GM19328 (cell line): ENCODE measurements around the gene FBXO15.

ENCODE experiments used
- ATAC-seq: cut with Tn5 transposase; IDR thresholded peaks from one replicate; pipeline ENCODE4 v1.9.1; 2021; ENCODE audit warnings: mild to moderate bottlenecking, moderate library complexity; ENCODE audit not compliant: unreplicated experiment

The FBXO15 gene

DNA sequence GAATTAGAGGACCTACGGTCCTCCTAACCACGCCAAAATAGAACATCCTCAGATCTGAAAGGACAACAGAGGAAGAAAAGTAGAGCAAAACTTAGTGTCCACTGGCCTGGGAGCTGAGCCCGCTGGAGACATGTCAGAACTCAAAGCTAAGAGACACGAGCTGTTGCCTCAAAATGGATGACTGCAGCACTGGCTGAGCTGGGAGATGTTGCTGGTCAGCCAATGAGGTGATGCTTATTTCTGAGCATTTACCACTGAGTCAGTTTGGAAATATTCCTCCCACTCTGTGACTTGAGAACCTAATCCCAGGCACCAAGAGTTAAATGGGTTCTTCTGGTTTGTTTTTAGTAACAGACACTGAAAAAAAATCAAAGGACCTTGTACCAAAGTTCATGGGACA lies 32.6 kb downstream of the FBXO15 start:
- ATAC-seq = no peak

DNA sequence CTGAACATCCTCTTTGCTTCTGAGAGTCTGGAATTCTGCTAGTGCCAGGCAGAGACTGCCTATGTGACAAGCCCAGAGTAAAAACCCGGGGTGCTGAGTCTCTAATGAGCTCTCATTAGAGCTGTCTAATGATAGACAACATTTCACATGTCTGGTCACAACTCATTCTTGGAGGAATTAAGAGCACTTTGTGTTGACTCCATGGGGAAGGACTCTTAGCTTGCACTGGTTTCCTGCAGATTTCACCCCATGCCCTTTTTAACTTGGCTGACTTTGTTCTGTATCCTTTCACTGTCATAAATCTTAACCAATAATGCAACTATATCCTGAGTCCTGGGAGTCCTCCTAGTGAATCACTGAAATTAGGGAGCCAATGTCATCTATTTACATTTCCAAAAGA lies 33.5 kb downstream of the FBXO15 start:
- no peak for ATAC-seq

DNA sequence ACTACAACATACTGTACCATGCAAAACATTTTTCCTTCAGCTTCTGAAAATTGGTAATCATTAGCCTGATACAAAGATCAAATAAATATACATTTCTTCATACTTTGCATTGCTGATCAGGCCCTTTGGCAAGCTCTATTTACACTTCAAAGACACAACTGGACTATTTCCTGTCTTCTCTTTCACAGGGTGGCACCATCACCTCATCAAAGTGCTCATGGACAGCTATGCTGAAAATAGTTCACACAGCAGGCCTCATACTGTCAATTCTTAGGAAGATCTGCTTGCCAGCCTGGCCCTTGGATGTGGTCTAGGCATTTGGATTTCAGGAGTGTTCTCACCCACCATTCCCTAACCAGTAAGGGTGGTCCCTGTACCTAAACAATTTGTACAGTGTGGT lies 33.9 kb downstream of the FBXO15 start:
- ATAC-seq = no peak

DNA sequence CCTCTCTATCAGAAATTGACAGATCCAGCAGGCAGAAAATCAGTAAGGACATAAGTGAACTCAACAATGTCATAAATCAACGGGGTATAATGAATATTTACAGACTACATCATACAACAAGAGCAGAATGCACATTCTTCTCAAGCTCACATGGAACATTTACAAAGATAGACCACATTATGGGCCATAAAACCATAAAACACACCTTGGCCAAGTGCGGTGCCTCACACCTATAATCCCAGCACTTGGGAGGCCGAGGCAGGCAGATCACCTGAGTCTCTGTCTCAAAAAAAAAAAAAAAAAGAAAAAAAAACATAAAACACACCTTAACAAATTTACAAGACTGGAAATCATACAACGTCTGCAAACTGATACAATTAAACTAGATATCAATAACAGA lies 36.7 kb downstream of the FBXO15 start:
- ATAC-seq = no peak

DNA sequence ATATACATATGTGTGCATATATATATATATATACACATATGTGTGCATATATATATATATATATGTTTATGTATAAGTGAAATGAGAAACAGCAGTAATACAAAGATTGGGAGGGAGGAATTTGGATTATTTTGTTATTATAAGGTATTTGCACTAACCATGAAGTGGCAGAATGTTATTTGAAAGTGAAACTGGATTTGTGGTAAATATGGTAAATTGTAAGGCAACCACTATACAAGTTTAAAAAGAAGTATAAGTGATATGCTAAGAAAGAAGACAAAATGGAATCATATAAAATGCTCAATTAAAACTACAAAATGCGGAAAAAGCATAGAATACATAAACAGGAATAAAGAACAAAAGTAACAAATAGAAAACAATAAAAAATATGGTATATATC lies 37.5 kb downstream of the FBXO15 start:
- ATAC-seq = no peak

DNA sequence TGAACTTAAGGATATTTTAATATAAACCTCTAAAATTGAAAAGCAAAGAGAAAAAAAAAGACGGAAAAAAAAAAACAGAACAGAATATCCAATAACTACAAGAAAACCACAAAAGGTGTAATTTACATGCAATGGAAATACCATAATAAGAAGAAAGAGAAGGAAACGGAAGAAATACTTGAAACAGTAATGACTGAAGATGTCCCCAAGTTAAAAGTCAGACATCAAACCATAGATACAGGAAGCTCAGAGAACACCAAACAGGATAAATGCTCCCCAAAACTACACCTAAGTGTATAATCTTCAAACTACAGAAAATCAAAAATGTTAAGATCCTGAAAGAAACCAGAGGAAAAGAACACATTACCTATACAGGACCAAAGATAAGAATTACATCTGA lies 39.2 kb downstream of the FBXO15 start:
- no peak for ATAC-seq

DNA sequence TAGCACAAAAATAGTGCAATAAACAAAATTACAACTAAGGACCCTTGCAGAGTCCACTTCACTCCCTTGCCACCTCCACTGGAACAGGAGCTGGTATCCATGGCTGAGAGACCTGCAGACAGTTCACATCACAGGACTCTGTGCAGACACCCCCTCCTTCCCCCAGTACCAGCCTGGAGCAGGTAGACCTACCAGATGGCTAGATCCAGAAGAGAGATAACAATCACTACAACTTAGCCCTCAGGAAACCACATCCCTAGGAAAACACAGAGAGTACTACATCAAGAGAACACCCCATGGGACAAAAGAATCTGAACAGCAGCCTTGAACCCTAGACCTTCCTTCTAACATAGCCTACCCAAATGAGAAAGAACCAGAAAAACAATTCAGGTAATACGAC lies 49.8 kb downstream of the FBXO15 start:
- no peak for ATAC-seq

DNA sequence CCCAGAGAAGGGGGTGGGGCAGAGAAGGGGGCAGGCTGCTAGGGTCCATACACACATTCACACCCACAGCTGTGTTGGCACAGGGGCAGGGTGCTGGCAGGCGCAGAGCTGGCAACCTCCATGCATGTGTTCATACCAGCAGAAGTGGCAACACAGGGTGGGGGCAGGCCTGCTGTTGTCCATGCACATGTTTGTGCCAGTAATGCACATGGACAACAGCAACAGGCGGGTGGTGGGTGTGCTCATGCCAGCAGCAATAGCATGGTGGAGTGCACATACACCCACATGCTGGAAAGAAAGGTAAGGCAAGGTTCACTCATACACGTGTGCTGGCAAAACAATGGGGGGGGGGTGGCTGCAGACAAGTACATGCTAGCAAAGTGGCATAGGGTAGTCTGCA lies 54.7 kb downstream of the FBXO15 start:
- ATAC-seq = no peak

DNA sequence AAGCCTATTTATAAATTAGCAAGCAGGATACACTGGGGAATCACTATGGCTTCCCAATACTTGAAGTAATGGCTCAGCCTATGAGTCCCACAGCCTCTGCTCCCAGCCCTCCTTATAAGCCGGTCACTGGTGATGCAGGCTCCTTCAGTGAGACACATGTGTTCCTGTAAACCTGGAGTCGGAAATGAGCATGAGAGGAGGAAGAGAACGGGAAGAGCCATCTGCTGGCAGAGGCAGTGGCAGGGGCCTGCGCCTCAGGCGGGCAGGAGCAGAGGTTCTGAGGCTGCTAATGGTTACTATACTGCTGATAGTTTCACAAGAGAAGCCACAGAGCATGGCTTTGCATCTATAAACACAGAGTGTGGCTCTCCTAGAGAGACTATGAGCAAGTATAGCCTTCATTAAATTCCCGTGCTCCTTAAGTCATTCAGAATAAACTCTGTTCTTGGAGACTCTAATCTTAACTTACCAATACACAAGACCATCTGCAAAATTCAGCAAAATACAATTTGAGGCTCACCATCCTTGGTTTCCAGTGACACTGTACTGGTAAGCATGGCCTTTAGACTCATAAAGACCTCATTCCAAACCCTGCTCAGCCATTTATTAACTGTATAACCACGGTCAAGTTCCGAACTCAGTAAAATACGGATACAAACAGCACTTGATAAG lies 63.3 kb downstream of the FBXO15 start:
- ATAC-seq = no peak

DNA sequence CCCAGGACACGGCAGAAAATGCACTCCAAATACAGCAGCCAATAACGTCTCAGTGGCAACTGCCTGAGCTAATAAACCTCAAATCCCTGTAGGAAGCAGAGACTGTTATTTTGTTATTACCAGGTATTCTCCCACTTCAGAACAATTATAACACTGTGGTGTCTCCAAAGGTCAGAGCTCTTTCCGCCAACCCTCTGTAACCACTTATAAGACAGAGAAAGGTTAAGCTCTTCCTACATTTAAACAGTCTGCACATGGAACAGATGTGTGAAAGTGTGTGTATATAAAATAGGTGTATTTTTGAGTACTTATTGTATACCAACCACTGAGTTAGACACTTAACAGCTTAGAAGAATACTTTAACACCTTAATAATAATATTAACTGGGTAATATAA lies 64.1 kb downstream of the FBXO15 start:
- ATAC-seq = no peak

DNA sequence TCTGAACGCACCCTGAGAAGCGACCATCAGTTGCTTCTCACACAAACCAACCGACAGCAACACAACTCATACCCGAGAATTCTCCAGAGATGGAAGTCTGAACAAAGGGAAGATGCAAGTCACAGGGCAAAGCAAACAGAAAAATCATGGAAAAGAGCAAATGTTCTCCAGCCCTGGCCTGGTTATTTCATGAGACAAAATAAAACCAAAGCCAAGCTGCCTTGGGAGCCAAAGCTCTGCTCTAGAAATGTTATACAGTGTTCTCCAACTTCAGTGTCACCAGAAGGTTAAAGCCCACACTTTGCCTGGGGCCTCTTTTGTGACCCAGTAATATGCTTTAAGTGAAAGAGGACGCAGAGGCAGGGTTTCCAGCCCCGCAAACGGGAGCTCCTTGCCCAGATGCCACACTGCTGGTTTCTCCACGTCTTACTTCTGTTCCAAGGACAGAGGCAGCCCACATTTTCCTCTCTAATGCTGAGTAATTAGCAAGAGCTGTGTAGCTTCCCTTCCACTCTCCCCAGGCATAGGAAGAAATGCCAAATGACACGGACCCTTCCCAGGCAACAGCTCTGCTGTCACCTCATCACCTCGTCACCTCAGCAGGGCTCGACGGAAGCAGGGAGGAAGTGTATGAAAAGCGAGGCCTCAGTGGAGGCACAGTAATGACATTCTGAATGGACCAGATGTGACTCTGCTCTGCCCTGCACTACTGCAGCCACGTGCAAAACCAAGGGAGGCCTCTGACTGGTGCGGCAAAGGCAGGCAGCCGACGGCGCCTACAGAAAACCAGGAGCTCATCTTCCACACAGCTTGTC lies 64.7 kb downstream of the FBXO15 start:
- no peak for ATAC-seq

DNA sequence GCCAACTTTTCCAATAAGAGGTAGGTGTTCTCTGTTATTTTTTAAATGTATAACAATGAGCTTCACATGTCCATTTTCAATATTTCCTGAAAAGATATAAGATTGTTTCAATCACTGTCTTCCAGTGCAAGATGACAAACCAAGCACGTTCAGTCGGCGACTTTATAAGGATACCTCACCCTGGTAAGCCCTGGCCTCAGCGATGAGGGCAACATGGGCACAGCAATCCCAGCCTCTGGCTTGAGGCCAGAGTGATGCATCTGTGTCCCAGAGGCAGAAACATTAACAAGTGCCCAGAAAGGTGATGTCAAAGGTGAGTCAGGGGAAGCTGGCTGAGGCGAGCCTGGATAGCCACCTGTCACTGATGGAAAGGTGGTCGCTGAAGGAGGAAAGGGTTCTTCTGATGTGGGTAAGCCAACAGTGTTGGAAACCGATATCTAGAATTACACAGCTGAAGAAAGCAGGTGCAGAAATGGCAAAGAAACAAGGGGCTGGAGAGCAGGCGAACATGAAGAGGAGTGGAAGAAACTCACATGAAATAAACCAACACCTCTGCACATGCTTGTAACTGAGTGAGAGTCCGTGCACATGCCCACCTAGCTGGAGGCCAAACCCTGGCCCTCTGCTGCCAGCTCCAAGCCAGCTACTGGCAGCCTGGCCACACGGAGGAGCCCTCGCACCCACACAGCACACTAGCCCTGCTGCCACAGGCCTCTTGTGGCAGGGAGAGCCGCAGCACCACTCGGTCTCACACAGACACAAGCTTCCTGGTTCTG lies 65.5 kb downstream of the FBXO15 start:
- ATAC-seq = peak; percentile 84

DNA sequence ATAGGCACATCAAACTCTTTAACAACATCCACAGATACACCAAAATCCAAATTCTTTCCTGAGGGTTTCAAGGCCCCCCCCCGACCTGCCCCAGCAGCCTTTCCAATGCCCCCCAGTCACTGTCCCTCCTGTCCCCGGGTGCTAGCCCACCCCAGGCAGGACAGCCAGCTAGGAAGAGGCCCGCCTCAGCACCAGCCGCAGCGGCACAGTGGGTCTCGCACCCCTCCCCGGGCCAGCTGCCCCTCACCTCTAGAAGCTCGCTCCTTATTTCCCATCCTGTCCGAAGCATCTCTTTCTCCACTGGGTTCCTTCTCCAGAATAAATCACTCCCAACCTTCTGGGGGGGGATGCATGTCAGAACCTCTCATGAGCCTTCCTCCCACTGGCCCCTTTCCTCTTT lies 69.4 kb downstream of the FBXO15 start:
- no peak for ATAC-seq

DNA sequence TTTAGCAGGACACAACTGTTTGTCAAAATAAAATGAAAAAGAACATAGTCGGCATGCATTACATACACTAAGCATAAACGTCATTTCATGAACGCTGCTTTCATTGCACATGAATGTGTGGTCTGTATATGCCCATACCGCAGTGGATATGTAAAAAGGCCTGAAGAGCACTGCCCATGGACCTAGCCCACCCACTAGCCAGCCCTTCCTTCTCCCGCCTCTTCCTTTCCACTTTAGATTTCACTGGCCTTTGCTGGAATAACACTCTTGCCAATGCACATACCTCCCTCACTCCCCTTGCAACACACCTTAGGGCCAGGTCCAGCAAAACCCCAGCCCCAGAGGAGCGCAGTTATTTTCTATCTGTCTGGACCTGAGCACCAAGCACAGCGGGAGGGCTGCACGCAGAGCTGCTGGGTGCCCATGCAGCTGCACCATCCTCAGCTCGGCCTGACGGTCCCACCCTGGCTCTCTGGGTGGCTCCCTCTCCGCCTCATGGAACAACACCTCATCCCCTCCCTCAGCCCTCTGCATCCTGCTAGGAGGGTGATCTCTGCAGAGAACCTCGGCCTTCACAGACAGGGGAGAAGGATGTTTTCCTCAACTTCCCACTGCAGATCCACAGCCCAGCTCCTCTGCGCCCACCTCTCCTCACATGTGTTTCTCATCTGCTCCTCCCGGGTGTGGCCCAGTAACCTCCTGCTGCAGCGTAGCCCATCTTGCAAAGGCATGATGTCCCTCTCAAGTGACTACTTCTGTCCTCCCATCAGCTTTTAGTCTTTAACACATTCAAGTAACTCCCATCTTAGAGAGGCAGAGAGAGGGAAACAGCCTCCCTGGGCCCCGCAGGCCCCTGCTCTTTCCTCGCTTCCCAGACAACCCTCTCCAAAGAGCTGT lies 72.7 kb downstream of the FBXO15 start:
- ATAC-seq = no peak

DNA sequence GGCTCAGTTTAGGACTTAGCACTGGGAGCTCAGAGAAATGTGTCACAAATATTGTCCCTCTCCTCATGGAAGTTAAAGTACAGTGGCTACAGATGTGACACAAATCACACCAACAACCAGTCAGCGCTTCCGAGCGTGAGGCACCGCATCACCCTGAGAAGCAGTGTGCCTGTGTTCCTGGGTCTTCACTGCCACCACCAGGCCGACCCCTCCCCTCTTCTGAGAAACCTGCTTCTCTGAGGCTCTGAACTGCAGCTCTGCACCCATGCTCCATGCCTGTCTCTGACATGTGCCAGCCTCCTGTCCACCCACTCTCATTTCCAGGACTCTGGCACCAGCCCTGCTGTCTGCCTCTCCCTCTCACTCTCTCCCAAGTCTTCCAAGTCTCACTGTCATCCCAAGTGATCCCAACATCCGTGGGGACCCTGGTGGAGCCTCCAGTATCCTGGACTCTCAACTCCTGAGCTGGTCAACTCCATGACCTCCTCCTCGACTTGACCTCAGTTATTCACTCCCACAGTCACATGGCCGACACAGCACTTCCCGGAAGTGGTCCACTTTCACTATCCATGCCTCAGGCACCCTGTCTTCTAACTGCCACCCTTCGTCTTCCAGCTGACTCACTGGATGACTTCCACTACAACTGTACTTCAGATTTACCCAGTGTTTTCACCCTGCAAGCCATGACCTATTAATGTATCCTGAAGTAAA lies 73.5 kb downstream of the FBXO15 start:
- ATAC-seq = no peak

DNA sequence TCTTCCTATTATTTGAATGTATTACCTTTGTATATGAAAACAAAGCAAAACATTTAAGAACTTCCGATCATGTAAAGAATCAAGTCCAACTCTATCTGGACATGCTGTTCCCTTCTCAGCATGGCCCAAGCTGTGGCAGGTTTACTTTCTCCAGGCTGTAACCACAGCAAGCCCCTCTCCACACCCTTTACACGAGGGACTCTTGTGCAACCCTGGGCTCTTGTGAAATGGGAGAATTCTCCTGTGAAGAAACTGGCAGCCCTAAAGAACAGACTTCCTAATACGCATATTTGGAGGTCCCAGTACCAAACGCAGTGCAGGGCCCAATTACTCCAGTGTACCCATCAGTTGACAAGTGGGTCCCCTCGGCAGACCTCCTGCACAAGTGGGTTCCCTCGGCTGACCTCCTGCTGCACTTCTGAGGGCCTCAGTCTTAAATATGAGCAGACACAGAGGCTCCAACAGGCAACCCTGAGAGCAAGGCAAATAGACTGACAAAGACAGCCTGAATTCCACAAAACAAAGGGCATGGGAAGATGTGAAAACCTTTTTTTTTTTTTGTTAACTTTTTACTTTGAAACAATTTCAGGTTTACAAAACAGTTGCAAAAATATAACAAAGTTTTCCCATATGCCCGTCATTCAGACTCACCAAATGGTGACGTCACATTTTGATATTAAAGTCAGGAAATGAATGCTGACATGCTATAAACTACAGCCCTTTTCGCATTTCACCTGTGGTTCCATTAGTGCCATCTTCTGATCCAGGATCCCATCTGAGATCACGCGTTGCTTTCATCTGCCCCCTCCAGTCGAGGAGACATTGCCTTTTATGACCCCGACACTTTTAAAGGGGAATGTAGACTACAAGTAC lies 78.2 kb downstream of the FBXO15 start:
- ATAC-seq = no peak

DNA sequence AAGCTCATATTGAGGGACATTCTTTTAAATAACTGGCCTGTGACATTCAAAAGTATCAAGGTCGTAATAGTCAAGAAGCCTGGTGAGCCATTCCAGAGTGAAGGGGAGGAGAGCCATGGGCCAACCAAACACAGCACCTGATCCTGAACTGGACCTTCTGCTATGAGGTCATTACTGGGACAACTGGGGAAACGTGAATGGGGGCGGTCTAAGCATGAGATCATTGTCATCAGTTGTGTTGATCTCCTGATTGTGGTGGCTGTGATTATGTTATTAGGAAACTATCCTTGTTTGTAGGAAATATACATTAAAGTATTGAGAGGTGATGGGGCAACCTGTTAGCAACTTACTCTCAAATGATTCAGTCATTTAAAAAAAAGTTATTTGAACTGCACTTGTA lies 79.3 kb downstream of the FBXO15 start:
- no peak for ATAC-seq

DNA sequence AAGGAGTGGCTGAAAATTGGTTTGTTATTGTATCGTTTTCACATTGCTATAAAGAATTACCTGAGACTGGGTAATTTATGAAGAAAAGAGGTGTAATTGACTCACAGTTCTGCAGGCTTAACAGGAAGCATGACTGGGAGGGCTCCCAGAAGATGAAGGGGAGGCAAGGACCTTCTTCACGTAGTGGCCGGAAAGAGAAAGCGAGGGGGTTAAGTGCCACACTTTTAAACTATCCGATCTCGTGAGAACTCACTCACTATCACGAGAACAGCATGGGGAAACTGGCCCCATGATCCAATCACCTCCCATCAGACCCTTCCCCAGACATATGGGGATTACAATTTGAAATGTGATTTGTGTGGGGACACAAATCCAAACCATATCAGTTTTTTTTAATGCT lies 81.6 kb downstream of the FBXO15 start:
- ATAC-seq = no peak

DNA sequence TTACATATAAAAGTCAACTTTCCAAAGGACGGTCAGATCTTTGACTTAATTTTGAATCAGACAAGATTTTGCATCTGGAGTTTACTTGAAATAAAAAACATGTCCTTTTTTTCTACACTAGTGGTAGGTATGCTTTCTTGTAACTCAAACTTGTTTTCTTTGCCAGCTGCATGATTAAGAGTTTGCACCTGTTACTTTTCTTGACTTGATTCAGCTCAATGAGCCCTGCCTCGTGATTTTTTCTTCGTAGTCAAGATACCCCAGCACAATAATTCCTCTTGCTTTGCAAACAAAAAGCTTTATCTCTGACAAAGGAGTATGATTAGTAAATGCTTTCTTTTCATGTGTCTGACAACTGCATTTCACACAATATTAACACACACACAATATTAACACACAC lies 82.3 kb downstream of the FBXO15 start:
- no peak for ATAC-seq
